Middle frontal gyrus (tissue), 1 donor: ENCODE measurements around the gene RAE1.

ENCODE experiments used
- DNase-seq: peaks from one replicate; pipeline ENCODE4 v3.0.0-alpha.2; 2015; ENCODE audit warnings: low spot score; ENCODE audit errors: extremely low spot score

The RAE1 gene

DNA sequence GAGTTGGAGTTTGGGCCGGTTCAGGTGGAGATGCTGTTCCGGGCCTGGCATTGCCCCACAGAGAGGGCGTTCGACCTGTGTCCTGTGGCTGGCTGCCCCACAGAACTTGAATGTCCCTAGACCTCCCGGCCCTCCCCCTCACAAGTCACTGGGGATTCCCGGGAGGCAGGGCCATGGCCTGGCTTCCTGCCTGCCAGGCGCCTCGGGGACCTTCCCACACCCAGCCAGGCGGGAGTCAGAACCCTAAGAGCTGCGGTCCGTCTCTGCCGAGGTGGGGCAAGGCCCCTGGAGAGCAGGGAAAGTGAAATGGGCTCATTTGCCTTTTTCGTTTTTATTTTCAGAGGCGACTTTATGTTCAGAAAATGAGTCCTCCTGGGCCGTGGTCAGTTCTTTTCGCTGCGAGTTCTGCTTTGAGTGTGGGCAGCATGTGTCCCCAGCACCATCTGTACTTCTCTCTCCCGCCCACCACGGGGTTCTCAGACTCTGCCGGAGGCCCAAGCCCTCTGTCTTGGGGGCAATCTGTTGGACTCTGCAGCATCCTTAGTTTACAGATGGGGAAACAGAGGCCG, 48.6 kb downstream of the RAE1 start:
- DNase-seq: no peak

DNA sequence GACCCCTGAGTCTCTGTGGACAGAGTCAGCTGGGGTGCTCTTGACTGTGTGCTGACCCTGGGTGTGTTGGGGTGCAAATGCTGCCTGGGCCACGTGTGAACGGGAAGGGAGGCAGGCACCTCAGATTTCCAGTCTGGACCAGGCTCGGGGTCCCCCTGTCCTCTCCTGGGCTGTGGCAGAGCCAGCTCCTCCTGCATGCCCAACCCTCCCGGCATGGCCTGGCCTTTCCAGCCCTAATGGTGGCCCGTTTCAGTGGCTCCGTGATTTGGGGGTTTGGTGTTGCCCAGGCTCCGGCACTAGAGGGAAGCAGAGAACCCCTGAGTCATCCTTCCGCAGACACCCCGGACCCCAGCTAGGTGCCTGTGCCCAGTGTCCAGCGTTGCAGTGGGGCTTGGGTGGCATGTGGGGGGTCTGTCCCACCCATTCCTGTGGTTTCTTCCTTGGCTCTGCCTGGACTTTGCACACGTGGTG, 49.2 kb downstream of the RAE1 start:
- no peak for DNase-seq

- DNase-seq: no peak
Measured at GRCh38 chr20:57400821-57401564, 49.9 kb downstream of the RAE1 start.

GRCh38 chr20:57401565-57401918, 50.5 kb downstream of the RAE1 start:
- no peak for DNase-seq

GRCh38 chr20:57402206-57403125, 51.4 kb downstream of the RAE1 start:
- no peak for DNase-seq

DNA sequence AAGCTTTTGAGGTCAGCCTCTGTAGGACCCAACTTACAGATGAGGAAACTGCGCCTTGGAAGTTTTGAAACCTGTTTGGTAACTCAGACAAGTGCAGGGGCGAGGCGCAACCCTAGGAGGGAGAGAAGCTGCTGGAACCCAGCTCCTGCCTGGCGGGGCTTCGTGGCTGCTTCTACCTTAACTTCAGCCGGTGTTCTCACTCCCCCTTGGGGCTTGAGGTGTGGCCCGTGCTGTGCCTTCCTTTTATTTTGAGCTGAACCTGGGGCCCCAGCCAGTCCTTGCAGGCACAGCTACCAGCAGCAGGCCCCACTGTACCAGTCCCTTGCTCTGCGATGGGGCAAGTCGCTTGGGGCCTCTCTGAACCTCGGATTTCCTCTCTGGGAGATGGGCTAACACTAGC, 52.2 kb downstream of the RAE1 start:
- no peak for DNase-seq

- no peak for DNase-seq
Measured at GRCh38 chr20:57404006-57404405, 53.0 kb downstream of the RAE1 start.

GRCh38 chr20:57404419-57405072, 53.5 kb downstream of the RAE1 start:
- no peak for DNase-seq

DNA sequence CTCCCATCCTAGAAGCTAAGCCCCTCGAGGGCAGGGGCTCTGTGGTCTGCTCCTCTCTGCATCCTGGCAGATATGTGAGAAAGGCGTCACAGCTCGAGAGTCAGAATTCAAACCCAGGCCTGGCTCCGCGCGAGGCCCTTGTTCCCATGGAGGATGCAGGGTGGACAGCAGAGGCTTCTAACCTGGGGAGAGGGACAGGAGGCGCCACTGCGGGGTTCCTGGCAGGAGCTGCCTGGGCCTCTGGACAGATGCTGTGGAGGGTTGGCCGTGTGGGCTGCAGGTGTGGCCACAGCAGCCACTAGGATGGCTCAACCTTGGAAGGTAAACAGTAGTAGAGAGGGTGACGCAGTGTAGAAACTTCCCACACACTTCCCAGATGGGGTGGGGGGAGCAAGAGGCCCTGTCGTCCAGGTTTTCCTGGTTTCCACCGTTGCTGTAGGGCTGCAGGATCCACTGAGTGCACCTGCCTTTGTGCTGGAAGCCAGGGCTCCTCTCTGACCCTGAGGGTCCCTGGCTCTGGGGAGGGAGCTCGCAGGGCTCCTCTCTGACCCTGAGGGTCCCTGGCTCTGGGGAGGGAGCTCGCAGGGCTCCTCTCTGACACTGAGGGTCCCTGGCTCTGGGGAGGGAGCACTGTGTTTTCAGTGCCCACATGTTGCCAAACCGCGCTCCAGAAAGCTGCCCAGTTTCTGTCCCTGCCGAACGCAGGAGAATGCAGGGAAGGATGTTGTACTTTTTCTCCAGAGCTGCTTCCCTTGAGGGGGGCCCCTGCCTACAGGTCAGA, 54.4 kb downstream of the RAE1 start:
- no peak for DNase-seq

- DNase-seq: no peak
Measured at GRCh38 chr20:57407541-57407956, 56.5 kb downstream of the RAE1 start.

GRCh38 chr20:57408131-57408530, 57.1 kb downstream of the RAE1 start:
- DNase-seq: no peak

DNA sequence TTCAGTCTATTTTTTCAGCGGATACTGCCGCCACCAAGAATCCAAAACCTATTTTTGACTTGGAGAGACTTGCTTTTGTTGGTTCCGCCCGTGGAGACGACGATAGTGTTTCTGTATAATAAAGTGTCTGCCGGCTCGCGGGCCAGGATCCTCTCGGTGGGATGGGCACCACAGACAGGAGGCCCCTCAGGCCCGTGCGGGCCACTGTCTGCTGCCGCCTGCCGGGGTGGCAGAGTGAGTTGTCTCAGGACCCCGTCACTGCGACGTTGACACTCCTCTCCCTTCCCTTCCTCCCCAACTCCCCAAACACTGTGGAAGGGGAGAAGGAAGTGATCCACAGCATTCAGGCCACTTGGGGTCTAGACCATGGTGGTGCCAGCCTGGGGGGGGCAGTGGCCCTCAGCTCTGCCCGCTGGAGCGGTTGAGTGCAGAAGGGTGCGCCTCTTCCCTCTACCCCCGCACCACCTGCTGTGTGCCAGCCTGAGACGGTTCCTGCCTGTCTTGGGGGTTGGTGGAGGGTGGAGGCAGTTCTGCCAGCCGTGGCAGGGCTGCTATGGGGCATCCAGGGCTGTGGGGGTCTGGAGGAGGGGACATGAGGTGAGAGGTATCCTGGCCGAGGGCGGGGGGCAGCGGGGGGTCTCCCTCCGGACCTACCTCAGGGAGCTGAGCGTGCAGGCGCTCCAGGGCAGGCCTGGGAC, 57.6 kb downstream of the RAE1 start:
- DNase-seq: no peak

- no peak for DNase-seq
Measured at GRCh38 chr20:57409316-57409671, 58.2 kb downstream of the RAE1 start.

DNA sequence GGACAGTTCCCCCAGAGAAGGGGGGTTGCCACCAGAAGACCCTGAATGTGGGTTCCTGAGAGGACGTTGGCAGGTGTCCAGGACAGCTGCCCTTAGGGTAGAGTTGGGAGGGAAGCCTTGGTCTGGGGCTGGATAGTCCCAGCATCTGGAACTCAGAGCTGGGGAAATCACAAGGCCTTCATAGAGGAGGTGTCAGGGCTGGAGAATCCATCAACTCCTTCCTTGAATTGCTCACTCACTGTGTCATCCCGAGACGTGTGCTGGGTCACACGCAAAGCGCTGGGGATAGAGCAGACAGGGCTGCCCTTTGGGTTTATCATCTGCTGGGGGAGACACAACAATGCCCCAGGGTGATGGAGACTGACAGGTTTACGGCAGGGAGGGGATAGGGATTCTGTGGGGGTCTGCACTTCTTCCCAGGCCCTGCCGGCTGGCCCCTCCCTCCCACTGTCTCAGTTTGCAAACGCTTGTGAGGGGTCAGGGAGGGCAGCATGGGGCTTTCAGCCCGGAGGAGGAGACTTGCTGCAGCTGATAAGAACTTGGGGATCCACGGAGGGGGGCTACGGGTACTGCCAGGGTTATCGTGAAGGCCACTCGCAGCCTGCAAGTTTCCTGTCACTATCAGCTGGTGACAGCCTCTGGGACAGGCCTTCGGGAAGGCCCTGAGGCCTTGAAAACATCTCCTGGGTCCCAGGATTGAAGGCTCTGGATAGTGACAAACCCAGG, 58.8 kb downstream of the RAE1 start:
- DNase-seq: no peak

- no peak for DNase-seq
Measured at GRCh38 chr20:57410398-57410920, 59.4 kb downstream of the RAE1 start.

DNA sequence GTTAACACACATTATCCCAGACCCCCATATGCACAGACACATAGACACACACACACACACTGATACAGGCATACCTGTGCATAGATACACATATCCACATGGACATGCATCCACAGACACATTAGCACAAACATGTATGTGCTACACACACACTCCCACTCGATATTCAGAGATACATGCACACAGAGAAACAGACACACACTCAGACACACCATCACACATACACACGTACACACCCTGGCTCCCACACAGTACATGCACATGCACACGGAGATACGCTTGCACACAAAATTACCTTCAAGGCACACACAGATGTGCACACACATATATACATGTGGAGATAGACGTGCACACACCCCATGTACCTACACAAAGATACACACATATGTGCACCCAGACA, 59.9 kb downstream of the RAE1 start:
- no peak for DNase-seq

- DNase-seq: no peak
Measured at GRCh38 chr20:57411406-57412283, 60.6 kb downstream of the RAE1 start.

GRCh38 chr20:57412347-57413029, 61.4 kb downstream of the RAE1 start:
- no peak for DNase-seq
